ENCODE results near the gene CCDC124. TPM values are rescaled to one million over a fixed set of nuclear protein-coding genes. Genes with fewer than 3 reads are reported as not detected.
"Not testable (repeated sequence)": the region's sequence is repeated elsewhere in the genome, so short reads cannot be mapped to it uniquely, and the experiment has no call there.

CCDC124 gene
- total and polyA plus RNA-seq, 4 donors = 15.8 to 59.3 (median 32.1) TPM

GRCh38 chr19:17985037-17985818, 52.4 kb downstream of the CCDC124 start:
- no peaks in the 10 kb centered on the region for H3K9me3 ChIP-seq (ENCODE audit: control insufficient read depth in 4 of 4, low read length in 3 of 4)
- no peaks in the 10 kb centered on the region for H3K27me3 ChIP-seq (ENCODE audit: control insufficient read depth in 4 of 4, insufficient read depth in 4 of 4, low read length in 3 of 4)
- TF ChIP-seq RXRA (IDR thresholded peaks at IDR 0.05) (no peak), ATF3 (IDR thresholded peaks at IDR 0.05) (no peak), EGR1 (IDR thresholded peaks at IDR 0.05; ENCODE audit: low read depth in 2 of 2) (no peak), FOXA1 (IDR thresholded peaks at IDR 0.05) (no peak), HNF4A (conservative IDR thresholded peaks at IDR 0.05) (no peak), GABPA (IDR thresholded peaks at IDR 0.05 in 1 of 2, conservative IDR thresholded peaks at IDR 0.05 in 1 of 2) (no peak)
- TF ChIP-seq, protein P1, sequence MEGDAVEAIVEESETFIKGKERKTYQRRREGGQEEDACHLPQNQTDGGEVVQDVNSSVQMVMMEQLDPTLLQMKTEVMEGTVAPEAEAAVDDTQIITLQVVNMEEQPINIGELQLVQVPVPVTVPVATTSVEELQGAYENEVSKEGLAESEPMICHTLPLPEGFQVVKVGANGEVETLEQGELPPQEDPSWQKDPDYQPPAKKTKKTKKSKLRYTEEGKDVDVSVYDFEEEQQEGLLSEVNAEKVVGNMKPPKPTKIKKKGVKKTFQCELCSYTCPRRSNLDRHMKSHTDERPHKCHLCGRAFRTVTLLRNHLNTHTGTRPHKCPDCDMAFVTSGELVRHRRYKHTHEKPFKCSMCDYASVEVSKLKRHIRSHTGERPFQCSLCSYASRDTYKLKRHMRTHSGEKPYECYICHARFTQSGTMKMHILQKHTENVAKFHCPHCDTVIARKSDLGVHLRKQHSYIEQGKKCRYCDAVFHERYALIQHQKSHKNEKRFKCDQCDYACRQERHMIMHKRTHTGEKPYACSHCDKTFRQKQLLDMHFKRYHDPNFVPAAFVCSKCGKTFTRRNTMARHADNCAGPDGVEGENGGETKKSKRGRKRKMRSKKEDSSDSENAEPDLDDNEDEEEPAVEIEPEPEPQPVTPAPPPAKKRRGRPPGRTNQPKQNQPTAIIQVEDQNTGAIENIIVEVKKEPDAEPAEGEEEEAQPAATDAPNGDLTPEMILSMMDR (IDR thresholded peaks at IDR 0.05; ENCODE audit: low read depth, low read length, missing input control) = no peak
- TF ChIP-seq, protein P2, sequence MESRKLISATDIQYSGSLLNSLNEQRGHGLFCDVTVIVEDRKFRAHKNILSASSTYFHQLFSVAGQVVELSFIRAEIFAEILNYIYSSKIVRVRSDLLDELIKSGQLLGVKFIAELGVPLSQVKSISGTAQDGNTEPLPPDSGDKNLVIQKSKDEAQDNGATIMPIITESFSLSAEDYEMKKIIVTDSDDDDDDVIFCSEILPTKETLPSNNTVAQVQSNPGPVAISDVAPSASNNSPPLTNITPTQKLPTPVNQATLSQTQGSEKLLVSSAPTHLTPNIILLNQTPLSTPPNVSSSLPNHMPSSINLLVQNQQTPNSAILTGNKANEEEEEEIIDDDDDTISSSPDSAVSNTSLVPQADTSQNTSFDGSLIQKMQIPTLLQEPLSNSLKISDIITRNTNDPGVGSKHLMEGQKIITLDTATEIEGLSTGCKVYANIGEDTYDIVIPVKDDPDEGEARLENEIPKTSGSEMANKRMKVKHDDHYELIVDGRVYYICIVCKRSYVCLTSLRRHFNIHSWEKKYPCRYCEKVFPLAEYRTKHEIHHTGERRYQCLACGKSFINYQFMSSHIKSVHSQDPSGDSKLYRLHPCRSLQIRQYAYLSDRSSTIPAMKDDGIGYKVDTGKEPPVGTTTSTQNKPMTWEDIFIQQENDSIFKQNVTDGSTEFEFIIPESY (IDR thresholded peaks at IDR 0.05) = no peak
- TF ChIP-seq, protein P3, sequence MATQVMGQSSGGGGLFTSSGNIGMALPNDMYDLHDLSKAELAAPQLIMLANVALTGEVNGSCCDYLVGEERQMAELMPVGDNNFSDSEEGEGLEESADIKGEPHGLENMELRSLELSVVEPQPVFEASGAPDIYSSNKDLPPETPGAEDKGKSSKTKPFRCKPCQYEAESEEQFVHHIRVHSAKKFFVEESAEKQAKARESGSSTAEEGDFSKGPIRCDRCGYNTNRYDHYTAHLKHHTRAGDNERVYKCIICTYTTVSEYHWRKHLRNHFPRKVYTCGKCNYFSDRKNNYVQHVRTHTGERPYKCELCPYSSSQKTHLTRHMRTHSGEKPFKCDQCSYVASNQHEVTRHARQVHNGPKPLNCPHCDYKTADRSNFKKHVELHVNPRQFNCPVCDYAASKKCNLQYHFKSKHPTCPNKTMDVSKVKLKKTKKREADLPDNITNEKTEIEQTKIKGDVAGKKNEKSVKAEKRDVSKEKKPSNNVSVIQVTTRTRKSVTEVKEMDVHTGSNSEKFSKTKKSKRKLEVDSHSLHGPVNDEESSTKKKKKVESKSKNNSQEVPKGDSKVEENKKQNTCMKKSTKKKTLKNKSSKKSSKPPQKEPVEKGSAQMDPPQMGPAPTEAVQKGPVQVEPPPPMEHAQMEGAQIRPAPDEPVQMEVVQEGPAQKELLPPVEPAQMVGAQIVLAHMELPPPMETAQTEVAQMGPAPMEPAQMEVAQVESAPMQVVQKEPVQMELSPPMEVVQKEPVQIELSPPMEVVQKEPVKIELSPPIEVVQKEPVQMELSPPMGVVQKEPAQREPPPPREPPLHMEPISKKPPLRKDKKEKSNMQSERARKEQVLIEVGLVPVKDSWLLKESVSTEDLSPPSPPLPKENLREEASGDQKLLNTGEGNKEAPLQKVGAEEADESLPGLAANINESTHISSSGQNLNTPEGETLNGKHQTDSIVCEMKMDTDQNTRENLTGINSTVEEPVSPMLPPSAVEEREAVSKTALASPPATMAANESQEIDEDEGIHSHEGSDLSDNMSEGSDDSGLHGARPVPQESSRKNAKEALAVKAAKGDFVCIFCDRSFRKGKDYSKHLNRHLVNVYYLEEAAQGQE (IDR thresholded peaks at IDR 0.05) = no peak
- no peak overlapping the region for H3K9ac ChIP-seq (ENCODE audit: low read depth in 1 of 2, low read length in 2 of 2)
- 70% methylated on average over 17 of the region's 17 CpGs for WGBS
- no peak for DNase-seq (ENCODE audit: low spot score)
- H3K36me3 ChIP-seq (ENCODE audit: control insufficient read depth in 4 of 4, insufficient read depth in 3 of 4, low read depth in 1 of 4, low read length in 3 of 4) = no peaks in the 10 kb centered on the region
- H3K4me3 ChIP-seq (ENCODE audit: low read depth in 1 of 3, low read length in 3 of 3) = no peak overlapping the region
- H3K4me1 ChIP-seq (ENCODE audit: control insufficient read depth in 4 of 4, insufficient read depth in 4 of 4, low read length in 3 of 4) = no peaks in the 10 kb centered on the region
- no peak overlapping the region for H3K27ac ChIP-seq (ENCODE audit: low read depth in 1 of 2, low read length in 2 of 2)

DNA sequence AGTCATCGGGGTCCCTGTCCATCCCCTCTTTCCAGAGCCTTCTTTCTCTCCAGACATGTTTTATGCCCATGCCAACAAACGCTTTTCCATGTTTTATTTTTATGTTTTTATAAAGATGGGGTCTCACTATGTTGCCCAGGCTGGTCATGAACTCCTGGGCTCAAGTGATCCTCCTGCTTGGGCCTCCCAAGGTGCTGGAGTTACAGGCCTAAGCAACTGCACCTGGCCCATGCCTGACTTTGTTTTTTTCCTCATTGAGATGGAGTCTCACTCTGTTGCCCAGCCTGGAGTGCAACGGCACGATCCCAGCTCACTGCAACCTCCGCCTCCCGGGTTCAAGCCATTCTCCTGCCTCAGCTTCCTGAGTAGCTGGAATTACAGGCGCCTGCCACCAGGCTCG, 53.8 kb downstream of the CCDC124 start:
- H3K9me3 ChIP-seq (ENCODE audit: control insufficient read depth in 4 of 4, low read length in 3 of 4) = not testable (repeated sequence)
- WGBS = 88% methylated on average over 8 of the region's 8 CpGs

More for the DNA sequence above, 53.8 kb downstream of the CCDC124 start:
- H3K9ac ChIP-seq (ENCODE audit: low read depth in 1 of 2, low read length in 2 of 2); H3K27me3 ChIP-seq (ENCODE audit: control insufficient read depth in 4 of 4, insufficient read depth in 4 of 4, low read length in 3 of 4); H3K4me1 ChIP-seq (ENCODE audit: control insufficient read depth in 4 of 4, insufficient read depth in 4 of 4, low read length in 3 of 4); H3K27ac ChIP-seq (ENCODE audit: low read depth in 1 of 2, low read length in 2 of 2); H3K4me3 ChIP-seq (ENCODE audit: low read depth in 1 of 3, low read length in 3 of 3); H3K36me3 ChIP-seq (ENCODE audit: control insufficient read depth in 4 of 4, insufficient read depth in 3 of 4, low read depth in 1 of 4, low read length in 3 of 4); DNase-seq (ENCODE audit: low spot score): not testable (repeated sequence)

All from liver (tissue), 9 donors.